Erythroblast (primary cell): Measurements from ENCODE around the gene USP10.

ENCODE experiments used
- DNase-seq, 2 experiments: peaks; one replicate each; lab custom pipeline; 2025; lab: John Stamatoyannopoulos, UW
- GATA1 ChIP-seq: IDR thresholded peaks from 2 replicates; pipeline ENCODE4 v1.6.1; 2011; ENCODE audit warnings: low read depth, mild to moderate bottlenecking, control low read depth, low read length, moderate library complexity
- POLR2A ChIP-seq: IDR thresholded peaks from 2 replicates; pipeline ENCODE4 v1.6.1; 2011; ENCODE audit warnings: mild to moderate bottlenecking, low read length

The USP10 gene

DNA sequence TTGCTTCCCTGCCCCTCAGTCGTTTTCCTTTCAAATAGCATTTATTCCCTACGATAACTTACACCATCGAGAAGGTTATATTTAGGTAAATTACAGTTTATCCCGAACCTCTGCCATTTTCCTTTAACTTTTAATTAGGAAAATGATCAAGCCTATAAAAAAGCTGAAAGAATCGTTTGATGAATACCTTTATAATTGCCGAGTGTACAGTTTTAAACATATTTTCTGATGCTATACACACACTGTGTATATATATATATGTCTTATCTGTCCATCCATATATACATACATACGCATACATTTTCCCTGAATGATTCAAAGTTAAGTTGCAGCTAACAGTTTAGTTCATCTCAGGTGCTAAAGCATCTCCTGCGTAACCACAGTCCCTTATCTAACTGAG is 63.4 kb downstream of the USP10 start:
- TF ChIP-seq POLR2A: no peak
- no peak for TF ChIP-seq GATA1
- DNase-seq: no peak

DNA sequence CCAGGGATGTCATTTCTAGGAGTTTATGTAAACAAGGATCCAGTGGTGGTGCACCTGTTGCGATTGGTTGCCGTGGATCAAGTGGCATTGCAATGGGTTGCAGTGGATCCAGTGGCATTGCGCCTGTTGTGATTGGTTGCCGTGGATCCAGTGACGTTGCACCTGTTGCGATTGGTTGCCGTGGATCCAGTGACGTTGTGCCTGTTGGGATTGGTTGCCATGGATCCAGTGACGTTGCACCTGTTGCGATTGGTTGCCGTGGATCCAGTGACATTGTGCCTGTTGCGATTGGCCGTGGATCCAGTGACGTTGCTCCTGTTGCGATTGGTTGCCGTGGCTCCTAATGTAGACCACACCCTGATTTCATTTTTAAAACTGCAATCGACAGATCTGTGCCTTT is 63.8 kb downstream of the USP10 start:
- peak in 1 of 2 experiments; percentile 19 for DNase-seq
- TF ChIP-seq POLR2A: no peak
- TF ChIP-seq GATA1: no peak

DNA sequence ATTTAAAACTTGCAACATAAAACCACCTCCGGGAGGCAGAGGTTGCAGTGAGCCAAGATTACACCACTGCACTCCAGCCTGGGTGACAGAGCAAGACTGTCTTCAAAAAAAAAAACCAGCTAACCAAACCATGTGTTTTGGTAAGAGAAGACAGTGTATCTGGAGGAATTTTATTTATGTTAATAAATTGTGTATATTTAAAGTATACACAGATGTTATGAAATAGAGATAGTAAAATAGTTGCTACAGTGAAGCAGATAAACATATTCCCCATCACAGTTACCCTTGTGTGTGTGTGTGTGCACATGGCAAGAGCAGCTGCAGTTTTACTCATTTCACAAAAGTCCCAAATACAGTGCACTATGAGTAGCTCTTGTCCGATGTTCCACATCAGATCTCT is 65.2 kb downstream of the USP10 start:
- TF ChIP-seq POLR2A (no peak), GATA1 (no peak)
- DNase-seq: no peak

GRCh38 chr16:84765616-84766580 is 66.1 kb downstream of the USP10 start:
- TF ChIP-seq POLR2A (no peak), GATA1 (no peak)
- DNase-seq: no peak

- no peak for TF ChIP-seq GATA1
- TF ChIP-seq POLR2A: no peak
- no peak for DNase-seq
Measured at GRCh38 chr16:84766978-84767773, 67.4 kb downstream of the USP10 start.

DNA sequence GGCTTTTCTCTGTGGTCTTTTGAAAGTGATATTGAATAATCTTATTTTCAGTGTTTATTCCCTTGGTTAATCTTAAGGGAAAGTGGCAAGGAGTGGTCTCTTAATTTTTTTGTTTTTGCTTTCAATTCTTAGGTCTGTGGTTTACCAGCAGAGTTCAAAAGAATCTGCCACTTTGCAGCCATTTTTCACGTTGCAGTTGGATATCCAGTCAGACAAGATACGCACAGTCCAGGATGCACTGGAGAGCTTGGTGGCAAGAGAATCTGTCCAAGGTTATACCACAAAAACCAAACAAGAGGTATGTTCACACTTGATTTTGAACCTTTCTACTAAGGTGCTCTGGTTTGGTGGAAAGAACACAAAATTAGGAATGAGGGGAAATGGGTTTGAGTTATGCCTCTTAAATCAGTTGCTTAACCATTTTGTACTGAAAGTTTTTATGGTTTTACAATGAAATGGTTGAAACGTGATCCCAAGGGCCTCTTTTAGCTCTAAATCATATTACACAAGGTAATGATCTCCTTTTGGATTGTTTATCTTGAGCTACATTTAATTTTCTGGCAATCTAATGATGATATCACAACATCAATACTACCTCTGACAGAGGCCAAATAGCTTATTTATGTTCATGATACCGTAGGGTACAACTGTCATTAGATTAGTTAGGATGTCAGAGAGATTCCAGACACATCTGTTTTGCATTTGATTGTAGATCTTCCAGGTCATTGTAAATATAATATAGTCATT is 68.4 kb downstream of the USP10 start:
- TF ChIP-seq POLR2A: no peak
- DNase-seq: no peak

DNA sequence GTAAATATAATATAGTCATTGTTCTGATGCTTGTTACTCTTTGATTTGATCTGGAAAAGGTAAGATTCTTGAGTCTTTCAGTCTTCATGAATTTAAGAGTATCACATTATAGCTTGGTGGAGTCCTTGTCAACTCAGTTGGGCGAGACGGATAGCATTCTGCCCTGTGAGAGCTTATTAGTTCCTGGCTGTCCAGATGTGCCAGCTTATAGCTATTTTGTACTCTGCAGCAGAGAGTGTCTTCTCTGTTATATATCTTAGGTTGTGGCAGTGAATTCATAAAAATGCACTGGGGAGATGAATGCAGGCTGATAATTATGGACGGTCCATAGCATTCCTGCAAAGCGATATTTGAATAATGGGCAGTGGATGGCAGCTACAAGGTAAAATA is 69.0 kb downstream of the USP10 start:
- TF ChIP-seq POLR2A (no peak), GATA1 (no peak)
- DNase-seq: no peak

DNA sequence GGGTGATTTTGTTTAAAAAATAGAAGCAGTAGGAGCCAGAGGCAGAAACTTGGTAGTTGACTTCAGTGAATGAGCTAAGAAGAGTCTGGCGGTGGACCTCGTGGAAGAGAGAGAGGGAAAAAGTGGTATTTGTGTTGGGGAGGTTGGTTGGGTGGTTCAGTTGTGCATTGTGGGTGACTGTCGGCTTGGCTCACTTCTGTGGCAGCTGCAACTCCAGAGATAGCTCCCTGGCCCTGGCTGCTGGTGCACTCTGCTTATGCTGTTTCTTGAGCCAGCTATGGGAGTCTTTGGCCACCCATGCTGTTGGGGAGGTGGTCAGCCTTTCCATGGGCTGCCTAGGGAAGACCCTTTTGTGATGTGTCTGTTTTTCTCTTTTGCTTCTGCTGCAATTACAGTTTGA is 69.6 kb downstream of the USP10 start:
- TF ChIP-seq POLR2A (no peak), GATA1 (no peak)
- no peak for DNase-seq

- no peak for DNase-seq
- TF ChIP-seq GATA1 (no peak), POLR2A (no peak)
Measured at GRCh38 chr16:84773312-84773711, 73.5 kb downstream of the USP10 start.

DNA sequence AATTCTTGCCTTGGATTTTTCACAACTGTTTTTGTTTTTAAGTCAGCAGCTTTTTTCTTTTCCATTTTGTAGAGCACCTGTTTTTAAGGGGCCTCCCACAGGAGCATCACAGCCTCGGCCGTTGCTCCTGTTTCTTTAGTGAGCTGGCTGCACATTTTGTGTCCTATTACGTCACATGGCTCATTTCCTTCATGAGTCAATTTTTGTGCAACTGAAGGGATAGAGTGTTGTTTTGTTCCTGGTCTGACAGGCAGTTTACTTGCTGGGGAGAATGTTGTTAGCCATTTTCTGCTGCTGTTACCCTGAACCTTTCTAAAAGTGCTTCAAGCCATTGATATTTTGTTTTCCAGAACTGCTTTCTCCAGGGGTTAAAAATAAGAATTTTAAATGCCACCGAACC is 75.0 kb downstream of the USP10 start:
- no peak for DNase-seq
- no peak for TF ChIP-seq POLR2A
- TF ChIP-seq GATA1: no peak

GRCh38 chr16:84775262-84775810 is 75.5 kb downstream of the USP10 start:
- DNase-seq: no peak
- TF ChIP-seq POLR2A (no peak), GATA1 (no peak)

GRCh38 chr16:84777435-84777834 is 77.6 kb downstream of the USP10 start:
- TF ChIP-seq POLR2A (no peak), GATA1 (no peak)
- no peak for DNase-seq

GRCh38 chr16:84778720-84779119 is 78.9 kb downstream of the USP10 start:
- no peak for DNase-seq
- TF ChIP-seq POLR2A: no peak
- no peak for TF ChIP-seq GATA1

GRCh38 chr16:84780063-84780462 is 80.3 kb downstream of the USP10 start:
- TF ChIP-seq POLR2A: no peak
- TF ChIP-seq GATA1: no peak

More at GRCh38 chr16:84780063-84780462, 80.3 kb downstream of the USP10 start:
- DNase-seq: no peak
